ENCODE measurements around the gene ARL6IP4. TPM values are rescaled to one million over a fixed set of nuclear protein-coding genes. Genes with fewer than 3 reads are reported as not detected.

ARL6IP4 gene
- total RNA-seq, 8 experiments from 2014 or later, result 117 to 160 (median 135) TPM

DNA sequence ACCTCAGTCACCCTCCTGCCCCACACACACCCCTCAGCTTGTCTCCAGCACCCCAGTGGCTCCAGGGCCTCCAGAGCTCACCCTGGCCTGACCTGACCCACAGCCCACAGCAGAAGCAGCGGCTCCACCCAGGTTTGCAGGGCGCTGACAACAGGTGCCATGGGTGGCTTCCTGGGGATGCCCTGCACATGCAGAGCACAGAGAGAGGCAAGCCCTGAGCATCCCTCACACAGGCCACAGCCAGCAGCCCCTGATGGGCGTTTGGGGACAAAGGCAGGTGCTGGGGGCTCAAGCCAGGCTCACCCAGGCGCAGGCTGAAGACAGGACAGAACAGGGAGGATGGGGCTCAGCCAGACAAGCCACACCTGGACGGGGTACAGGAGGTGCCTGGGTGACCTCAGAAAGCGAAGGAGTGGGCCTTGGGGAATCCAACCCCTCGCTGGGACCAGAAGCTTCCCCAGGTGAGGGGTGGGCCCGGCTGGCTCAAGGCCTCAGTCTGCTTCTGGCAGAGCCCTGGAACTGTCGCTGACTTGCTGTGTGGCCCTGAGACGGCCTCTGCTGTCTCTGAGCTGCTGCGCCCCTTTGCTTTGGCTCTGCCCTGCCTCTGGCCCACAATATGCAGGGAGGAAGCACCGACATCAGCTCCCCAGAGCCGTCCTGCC lies 10.6 kb downstream of the ARL6IP4 start:
- 78 to 90% (median 81%) methylated on average over 2 to 7 of the region's 13 CpGs; no CpG with 5 or more reads in 7 of the 10 experiments for WGBS, 10 experiments
- in situ Hi-C loops (cut with MboI; ENCODE audit: low pct_unique_long_range_greater_than_20kb in 2 of 9, low sequenced_read_pairs in 9 of 9, unreplicated experiment in 9 of 9), result no loop called here
- ATAC-seq (replicated peaks in 6 of 8), result no peak

DNA sequence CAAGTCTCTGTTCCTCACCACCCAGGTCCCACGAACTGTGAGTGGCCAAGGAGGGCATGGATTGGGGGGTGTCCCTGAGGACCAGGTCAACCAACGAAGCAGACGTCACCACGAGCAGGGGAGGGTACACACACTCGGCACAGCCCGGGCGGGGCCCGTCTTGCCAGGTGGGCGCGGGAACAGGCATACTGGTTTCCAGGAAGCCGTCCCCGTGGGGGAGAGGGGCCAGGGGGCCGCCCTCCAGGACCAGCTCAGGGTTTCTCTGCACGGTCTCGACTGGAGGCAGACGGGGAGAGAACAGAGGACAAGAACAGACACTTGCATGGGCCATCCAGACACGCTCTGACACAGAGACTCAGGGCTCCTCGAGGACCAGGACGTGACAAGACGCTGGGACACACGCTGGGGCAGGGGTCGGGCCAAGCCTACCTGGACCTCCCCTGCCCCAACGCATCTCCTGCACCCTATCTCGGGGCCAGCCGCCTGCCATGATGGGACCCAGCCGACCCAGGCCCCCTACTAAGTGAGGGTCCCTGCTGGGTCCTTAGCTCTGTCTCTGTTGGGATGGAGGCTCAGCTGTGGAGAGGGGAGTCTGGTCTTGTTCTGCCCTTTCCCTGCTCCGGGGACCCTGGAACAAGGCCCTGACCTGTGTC lies 11.3 kb downstream of the ARL6IP4 start:
- in situ Hi-C loops (cut with MboI; ENCODE audit: low pct_unique_long_range_greater_than_20kb in 2 of 9, low sequenced_read_pairs in 9 of 9, unreplicated experiment in 9 of 9), result no loop called here
- WGBS, 10 experiments, result 94% methylated on average over 3 of the region's 27 CpGs; no CpG with 5 or more reads in 9 of the 10 experiments
- no peak overlapping the region for H3K27ac ChIP-seq
- no peak for ATAC-seq (replicated peaks in 6 of 8)
- no peak overlapping the region for H3K4me3 ChIP-seq
- H3K4me1 ChIP-seq (replicated peaks in 1 of 2), result no peaks in the 10 kb centered on the region

More for the DNA sequence above, 10.6 kb downstream of the ARL6IP4 start:
- no peak overlapping the region for H3K27ac ChIP-seq
- no peaks in the 10 kb centered on the region for H3K4me1 ChIP-seq (replicated peaks in 1 of 2)
- no peak overlapping the region for H3K4me3 ChIP-seq

DNA sequence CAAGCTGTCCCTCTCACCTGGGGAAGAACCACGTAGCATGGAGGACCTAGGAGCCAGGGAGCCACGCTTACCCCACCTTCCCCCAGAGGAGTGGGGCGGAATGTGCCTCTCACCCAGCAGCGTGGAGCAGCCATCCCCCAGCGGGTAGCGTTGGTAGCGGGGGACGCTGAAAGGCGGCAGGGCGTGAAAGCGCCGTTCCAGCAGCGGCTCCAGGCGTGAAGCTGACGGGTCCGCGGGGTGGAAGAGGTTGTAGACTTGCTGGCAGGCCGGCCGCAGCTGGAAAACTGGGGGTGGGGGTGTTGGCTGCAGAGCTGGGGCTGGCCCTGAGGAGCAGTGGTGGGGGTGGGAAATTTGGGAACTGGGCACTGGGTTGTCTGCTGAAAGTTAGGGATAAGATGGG lies 11.9 kb downstream of the ARL6IP4 start:
- Histone ChIP-seq H3K4me1 (replicated peaks in 1 of 2) (no peaks in the 10 kb centered on the region), H3K4me3 (no peak overlapping the region), H3K27ac (no peak overlapping the region)
- 41% methylated on average over 11 of the region's 19 CpGs; no CpG with 5 or more reads in 9 of the 10 experiments for WGBS, 10 experiments
- ATAC-seq (replicated peaks in 6 of 8), result no peak
- in situ Hi-C loops (cut with MboI; ENCODE audit: low pct_unique_long_range_greater_than_20kb in 2 of 9, low sequenced_read_pairs in 9 of 9, unreplicated experiment in 9 of 9), result no loop called here

- no peak overlapping the region for H3K4me3 ChIP-seq
- in situ Hi-C loops (cut with MboI; ENCODE audit: low pct_unique_long_range_greater_than_20kb in 2 of 9, low sequenced_read_pairs in 9 of 9, unreplicated experiment in 9 of 9), result no loop called here
- WGBS, 10 experiments, result 80 to 100% (median 100%) methylated on average over 2 to 4 of the region's 10 CpGs; no CpG with 5 or more reads in 7 of the 10 experiments
- no peak for ATAC-seq (replicated peaks in 6 of 8)
- no peaks in the 10 kb centered on the region for H3K4me1 ChIP-seq (replicated peaks in 1 of 2)
- H3K27ac ChIP-seq, result no peak overlapping the region
These were observed 13.7 kb downstream of the ARL6IP4 start for GRCh38 chr12:122994140-122994675.

DNA sequence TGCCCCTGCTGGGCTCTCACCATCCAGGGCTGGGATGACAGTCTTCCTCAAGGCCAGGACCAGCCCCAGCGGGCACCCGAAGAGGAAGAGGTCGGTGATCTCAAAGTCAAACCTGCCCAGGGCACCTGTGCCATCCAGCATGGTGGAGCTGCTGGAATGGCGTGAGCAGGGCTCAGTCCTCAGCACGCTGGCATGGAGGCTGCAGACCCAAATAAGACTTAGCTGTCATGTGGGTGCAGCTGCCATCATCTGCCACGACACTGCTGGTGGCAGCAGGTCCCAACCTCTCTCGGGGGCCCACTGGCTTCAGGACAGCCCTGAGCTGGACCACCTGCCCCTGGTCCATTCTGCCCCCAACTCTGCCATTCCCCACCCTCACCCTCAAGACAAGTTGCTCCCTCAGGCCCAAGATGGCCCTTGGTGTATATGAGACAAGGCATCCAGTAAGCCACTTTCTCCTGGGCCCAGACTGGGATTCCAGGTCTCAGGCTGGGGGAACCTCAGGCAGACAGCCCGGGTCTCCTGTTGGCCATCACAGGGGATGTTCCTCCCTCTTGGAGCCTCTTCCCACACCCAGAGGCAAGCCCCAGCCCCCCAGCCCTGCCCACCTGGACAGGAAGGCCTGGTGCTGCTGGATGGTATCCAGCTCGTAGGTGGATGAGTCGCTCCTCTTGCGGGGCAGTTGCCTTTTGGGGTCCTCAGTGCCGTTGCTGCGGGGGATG lies 14.5 kb downstream of the ARL6IP4 start:
- no peak for ATAC-seq (replicated peaks in 6 of 8)
- no peaks in the 10 kb centered on the region for H3K4me1 ChIP-seq (replicated peaks in 1 of 2)
- in situ Hi-C loops (cut with MboI; ENCODE audit: low pct_unique_long_range_greater_than_20kb in 2 of 9, low sequenced_read_pairs in 9 of 9, unreplicated experiment in 9 of 9), result no loop called here
- no peak overlapping the region for H3K27ac ChIP-seq
- 68 to 90% methylated on average over 2 to 3 of the region's 13 CpGs; no CpG with 5 or more reads in 8 of the 10 experiments for WGBS, 10 experiments
- H3K4me3 ChIP-seq, result no peak overlapping the region

DNA sequence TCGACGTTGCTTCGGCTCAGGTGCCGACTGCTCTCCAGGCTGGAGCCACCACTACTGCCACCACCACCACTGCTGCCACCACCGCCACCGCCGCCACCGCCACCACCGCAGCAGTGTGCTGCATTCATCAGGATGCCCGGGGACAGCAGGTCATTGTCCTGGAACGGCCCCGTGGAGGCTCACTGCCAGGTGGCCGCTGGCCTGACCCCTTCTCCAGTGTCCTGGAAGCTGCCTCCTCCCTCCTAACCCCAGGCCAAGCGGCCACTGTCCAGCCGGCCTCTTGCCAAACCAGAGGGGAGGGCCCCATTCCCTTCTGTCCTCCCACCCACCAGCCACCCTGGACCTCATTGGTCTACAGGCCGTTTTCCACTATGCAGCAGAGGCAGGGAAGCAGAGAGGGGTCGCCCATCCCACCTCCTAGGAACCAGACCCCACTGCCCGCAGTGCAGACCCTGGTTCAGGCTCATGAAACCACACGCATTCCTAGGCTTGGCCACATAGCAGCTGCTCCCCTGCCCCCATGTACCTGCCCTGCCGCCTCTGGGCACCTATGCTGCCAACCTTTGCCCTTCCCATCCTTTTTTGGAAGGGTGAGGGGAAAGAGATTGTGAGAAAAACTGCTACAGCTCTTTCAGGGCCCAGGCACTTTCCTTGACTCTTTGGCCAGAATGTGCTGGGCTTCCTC lies 15.2 kb downstream of the ARL6IP4 start:
- peak in 1 of 8 experiments; percentile 41 for ATAC-seq (replicated peaks in 6 of 8)
- 80 to 100% (median 87%) methylated on average over 1 to 7 of the region's 20 CpGs; no CpG with 5 or more reads in 7 of the 10 experiments for WGBS, 10 experiments
- no peaks in the 10 kb centered on the region for H3K4me1 ChIP-seq (replicated peaks in 1 of 2)
- no peak overlapping the region for H3K4me3 ChIP-seq
- no peak overlapping the region for H3K27ac ChIP-seq
- in situ Hi-C loops (cut with MboI; ENCODE audit: low pct_unique_long_range_greater_than_20kb in 2 of 9, low sequenced_read_pairs in 9 of 9, unreplicated experiment in 9 of 9), result no loop called here

- no peak for ATAC-seq (replicated peaks in 6 of 8)
- in situ Hi-C loops (cut with MboI; ENCODE audit: low pct_unique_long_range_greater_than_20kb in 2 of 9, low sequenced_read_pairs in 9 of 9, unreplicated experiment in 9 of 9), result no loop called here
- 50% methylated on average over 1 of the region's 7 CpGs; no CpG with 5 or more reads in 9 of the 10 experiments for WGBS, 10 experiments
- Histone ChIP-seq H3K4me1 (replicated peaks in 1 of 2) (no peaks in the 10 kb centered on the region), H3K4me3 (no peak overlapping the region), H3K27ac (no peak overlapping the region)
These were observed 15.7 kb downstream of the ARL6IP4 start for GRCh38 chr12:122996188-122996601.

DNA sequence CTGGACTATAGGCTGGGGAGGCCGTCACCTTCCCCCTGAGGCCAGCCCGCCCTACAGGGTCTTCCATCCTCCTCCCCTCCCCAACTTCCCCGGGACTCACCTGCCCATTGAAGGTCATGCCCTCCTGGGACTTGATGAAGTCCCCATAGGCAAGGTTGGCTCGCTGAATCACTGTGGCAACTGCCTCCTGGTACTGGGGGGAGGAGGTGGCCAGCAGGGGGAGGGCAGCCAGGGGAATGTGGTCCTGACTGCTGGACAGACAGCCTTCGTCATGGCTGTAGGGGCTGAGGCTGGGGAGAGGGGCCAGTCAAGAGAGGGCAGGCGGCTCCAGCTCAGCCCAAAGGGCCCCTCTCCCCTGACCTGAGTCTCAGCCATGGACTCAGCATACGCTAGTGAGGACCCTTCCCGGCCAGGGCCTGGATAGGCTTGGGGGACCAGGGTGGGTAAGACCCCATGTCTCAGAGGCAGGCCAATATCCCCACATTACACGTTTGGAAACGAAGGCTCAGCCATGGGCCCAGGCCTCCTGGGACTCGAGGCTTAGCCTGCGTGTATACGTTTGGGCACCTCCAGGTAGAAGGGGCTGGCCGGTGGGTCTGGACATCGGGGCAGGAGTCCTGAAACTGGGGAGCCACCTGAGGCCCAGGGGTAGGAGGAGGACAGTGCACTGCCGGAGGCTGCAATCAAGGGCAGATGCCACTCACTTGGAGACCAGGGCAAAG lies 16.3 kb downstream of the ARL6IP4 start:
- no peak for ATAC-seq (replicated peaks in 6 of 8)
- Histone ChIP-seq H3K4me3 (no peak overlapping the region), H3K4me1 (replicated peaks in 1 of 2) (no peaks in the 10 kb centered on the region), H3K27ac (no peak overlapping the region)
- in situ Hi-C loops (cut with MboI; ENCODE audit: low pct_unique_long_range_greater_than_20kb in 2 of 9, low sequenced_read_pairs in 9 of 9, unreplicated experiment in 9 of 9), result no loop called here
- 93% methylated on average over 5 of the region's 16 CpGs; no CpG with 5 or more reads in 9 of the 10 experiments for WGBS, 10 experiments

- Histone ChIP-seq H3K27ac (no peak overlapping the region), H3K4me3 (no peak overlapping the region), H3K4me1 (replicated peaks in 1 of 2) (no peaks in the 10 kb centered on the region)
- in situ Hi-C loops (cut with MboI; ENCODE audit: low pct_unique_long_range_greater_than_20kb in 2 of 9, low sequenced_read_pairs in 9 of 9, unreplicated experiment in 9 of 9), result no loop called here
- ATAC-seq (replicated peaks in 6 of 8), result no peak
- 90 to 100% methylated on average over 1 to 2 of the region's 25 CpGs; no CpG with 5 or more reads in 8 of the 10 experiments for WGBS, 10 experiments
These were observed 17.1 kb downstream of the ARL6IP4 start for GRCh38 chr12:122997343-122998250.

DNA sequence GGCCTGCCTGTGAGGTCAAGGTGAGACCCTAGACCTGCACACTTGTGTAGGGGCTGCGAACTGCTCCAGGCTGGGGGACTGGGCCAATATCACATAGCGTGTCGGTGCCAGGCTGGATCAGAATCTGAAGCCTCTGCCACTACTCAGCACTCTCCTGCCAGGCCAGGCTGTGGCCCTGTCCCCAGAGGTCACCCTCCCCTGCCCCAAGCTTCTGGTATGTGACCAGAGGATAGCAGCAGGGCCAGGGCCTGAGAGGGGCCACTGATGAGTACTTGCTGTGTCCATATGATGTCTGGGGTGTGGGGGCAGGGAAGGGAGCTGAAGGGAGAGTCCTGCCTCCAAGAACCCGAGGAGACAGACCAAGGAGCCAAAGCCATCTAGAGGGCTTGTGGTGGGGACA lies 17.8 kb downstream of the ARL6IP4 start:
- in situ Hi-C loops (cut with MboI; ENCODE audit: low pct_unique_long_range_greater_than_20kb in 2 of 9, low sequenced_read_pairs in 9 of 9, unreplicated experiment in 9 of 9), result no loop called here
- 67 to 80% (median 76%) methylated on average over 1 to 3 of the region's 4 CpGs; no CpG with 5 or more reads in 7 of the 10 experiments for WGBS, 10 experiments
- ATAC-seq (replicated peaks in 6 of 8), result no peak
- H3K4me1 ChIP-seq (replicated peaks in 1 of 2), result no peaks in the 10 kb centered on the region
- H3K27ac ChIP-seq, result no peak overlapping the region
- H3K4me3 ChIP-seq, result no peak overlapping the region

- Histone ChIP-seq H3K27ac (no peak overlapping the region), H3K4me1 (replicated peaks in 1 of 2) (no peaks in the 10 kb centered on the region), H3K4me3 (no peak overlapping the region)
- 54 to 70% methylated on average over 2 to 3 of the region's 8 CpGs; no CpG with 5 or more reads in 8 of the 10 experiments for WGBS, 10 experiments
- ATAC-seq (replicated peaks in 6 of 8), result no peak
- in situ Hi-C loops (cut with MboI; ENCODE audit: low pct_unique_long_range_greater_than_20kb in 2 of 9, low sequenced_read_pairs in 9 of 9, unreplicated experiment in 9 of 9), result no loop called here
These were observed 18.9 kb downstream of the ARL6IP4 start for GRCh38 chr12:122999196-122999946.
